NCI-H524 treated with DMSO at 0.1 percent for 48 hours (cell line): Measurements from ENCODE around the gene TRIM28.

Experiments used
- DNase-seq: peaks from one replicate; lab custom pipeline; 2025; lab: John Stamatoyannopoulos, UW

Gene TRIM28

DNA sequence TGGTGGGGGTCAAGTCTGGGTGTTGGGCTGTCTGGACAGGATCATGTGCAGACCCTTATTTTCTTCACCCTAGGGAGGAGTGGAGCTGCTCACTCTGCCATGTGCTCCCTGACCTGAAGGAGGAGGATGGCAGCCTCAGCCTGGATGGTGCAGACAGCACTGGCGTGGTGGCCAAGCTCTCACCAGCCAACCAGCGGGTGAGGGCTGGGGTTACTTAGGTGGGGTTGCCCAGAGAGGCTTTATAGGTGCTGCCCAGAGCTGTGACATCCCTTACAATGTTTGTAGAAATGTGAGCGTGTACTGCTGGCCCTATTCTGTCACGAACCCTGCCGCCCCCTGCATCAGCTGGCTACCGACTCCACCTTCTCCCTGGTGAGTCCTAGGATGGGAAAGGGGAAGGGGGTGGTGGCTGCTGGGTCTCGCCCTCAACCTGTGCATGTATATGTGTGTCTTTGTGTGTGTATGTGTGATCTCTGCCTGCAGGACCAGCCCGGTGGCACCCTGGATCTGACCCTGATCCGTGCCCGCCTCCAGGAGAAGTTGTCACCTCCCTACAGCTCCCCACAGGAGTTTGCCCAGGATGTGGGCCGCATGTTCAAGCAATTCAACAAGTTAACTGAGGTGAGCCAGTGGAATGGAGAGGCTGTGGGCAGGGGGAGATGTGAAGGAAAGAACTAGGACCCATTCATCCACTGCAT lies 5.9 kb downstream of the TRIM28 start:
- no peak for DNase-seq

- no peak for DNase-seq
These were observed 6.7 kb downstream of the TRIM28 start for GRCh38 chr19:58550362-58551122.

DNA sequence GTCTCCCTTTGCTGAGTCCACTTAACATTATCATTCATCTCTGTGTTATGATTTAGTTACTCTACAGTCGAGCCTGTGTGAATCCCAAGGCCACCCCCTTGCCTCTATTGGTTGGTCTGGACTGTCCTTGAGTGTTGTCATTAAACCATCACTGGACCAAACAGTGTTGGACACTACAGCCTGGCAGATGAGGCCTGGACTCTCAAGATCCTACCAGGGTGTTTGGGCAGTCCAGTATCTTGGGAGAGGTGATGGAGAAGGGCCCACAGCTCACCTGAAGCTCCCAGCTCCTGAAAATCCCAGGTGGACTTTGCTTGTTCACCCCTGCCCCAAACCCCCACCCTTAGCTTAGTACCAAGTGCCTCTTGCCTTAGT lies 7.2 kb downstream of the TRIM28 start:
- DNase-seq = no peak

DNA sequence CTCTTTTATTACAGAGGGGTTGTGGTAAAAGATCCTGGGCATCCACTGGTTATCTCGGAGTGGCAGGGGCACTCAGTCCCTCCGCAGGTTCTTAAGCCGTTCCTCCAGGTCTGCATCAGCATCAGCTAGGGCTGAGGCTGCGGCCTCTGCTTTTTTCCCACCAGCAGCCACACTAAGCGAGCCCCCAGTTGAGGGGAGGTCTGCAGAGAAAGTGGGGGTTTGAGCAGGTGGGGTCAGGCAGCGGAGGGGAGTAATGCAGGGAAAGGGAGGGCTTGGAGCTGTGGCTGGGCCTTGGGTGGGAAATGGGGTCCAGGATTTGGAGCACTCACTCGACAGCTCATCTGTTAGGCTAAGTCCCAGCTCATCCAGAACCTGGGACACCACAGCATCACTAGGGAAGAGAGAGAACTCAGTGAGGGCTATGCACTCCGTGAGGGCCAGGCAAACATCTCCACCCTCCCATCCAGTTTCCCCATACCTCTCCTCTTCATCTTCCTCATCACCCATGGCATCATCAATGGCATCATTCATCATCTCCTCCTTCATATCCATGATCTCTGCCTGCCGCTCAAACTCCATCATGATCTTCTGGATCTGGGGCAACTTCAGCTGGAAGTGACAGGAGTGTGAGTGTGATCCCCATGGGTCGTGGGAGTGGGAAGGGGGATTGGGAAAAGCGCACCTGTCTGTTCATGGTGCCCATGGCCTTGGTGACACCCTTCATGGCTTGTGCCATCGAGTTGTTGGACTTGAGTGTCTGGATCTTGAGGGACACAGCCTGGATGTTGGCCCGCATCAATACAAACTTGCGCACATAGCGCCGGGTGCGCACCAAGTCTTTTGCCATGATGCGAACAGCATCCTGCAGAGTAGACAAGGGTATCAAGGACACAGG lies 8.0 kb downstream of the TRIM28 start:
- DNase-seq = no peak

- no peak for DNase-seq
These were observed 8.8 kb downstream of the TRIM28 start for GRCh38 chr19:58552655-58553054.

DNA sequence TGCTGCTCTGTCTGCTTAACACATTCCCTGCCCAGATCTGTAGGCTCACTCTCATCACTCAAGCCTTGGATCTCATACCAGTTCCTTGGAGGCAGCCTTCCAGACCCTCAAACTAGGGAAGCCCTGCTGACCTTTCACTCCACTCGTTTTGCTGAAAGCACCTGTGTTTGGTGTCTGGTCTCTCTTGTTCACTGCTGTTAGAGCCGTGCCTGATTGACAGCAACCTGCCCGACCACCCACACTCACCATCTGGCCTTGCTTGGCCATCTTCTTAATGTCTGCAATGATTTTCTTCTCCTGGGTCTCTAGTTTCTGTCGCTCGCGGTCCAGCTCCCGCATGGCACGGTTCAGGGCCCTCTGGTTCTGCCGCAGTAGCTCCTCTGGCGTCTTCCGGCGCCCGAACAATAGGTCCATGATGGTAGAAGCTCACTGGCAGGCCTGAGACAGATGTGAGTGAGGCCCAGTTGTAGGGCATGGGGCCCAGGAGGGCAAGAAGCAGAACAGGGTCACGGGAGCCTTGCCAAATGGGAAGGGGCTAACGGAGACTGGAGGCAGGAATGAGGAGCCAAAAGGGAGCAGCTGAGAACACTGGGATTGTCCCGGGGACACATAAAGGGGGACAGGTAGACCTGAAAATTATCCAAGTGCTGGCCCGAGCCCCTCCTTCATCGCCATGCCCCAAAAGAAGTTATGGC lies 10.1 kb downstream of the TRIM28 start:
- no peak for DNase-seq

DNA sequence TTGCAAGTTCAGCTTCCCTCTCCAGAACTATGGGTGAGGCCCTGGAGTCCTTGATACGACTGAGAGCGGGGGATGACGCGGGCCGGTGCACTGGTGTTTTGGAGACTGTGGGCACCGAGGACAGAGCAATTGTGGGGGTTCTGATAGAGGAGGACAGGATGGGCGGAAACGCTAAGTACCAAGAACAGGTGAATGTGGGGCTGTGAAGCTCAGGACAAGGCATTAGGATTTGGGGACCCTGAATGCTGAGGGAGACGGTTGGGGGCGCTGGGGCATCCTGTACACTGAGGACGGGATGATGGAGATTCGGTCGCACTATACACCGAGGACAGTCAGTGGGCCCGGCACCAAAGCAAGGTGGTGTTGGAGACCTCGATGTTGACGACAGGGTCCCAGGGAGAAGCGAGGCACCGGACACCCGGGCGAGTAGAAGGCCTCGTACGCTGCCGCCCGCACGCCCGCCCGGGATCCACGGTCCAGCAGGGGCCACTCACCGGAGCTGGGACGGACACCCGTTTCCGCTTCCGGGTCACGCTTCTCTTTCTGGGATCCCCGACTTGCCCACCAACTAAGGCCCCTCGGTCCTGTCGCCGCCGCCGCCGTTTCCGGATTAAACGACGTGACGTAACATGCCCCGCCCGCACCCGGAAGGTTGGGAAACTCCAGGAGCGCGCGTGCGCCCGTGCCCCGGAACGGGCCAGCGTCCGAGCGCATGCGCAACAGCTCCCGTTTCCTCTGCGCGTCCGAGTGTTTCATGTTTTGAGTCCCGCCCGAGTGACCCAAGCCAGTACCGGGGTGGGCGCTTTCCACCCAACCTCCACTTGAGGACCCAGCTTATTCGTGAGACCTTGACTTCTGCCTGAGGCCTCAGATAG lies 10.9 kb downstream of the TRIM28 start, which contains the start of gene CHMP2A:
Gene CHMP2A, minus strand, starts transcription at position 612 of the 875 bp plus-strand sequence. CDS start 893 bp downstream, outside the sequence.
- no peak for DNase-seq

- no peak for DNase-seq
These were observed 11.6 kb downstream of the TRIM28 start for GRCh38 chr19:58555369-58555885.

DNA sequence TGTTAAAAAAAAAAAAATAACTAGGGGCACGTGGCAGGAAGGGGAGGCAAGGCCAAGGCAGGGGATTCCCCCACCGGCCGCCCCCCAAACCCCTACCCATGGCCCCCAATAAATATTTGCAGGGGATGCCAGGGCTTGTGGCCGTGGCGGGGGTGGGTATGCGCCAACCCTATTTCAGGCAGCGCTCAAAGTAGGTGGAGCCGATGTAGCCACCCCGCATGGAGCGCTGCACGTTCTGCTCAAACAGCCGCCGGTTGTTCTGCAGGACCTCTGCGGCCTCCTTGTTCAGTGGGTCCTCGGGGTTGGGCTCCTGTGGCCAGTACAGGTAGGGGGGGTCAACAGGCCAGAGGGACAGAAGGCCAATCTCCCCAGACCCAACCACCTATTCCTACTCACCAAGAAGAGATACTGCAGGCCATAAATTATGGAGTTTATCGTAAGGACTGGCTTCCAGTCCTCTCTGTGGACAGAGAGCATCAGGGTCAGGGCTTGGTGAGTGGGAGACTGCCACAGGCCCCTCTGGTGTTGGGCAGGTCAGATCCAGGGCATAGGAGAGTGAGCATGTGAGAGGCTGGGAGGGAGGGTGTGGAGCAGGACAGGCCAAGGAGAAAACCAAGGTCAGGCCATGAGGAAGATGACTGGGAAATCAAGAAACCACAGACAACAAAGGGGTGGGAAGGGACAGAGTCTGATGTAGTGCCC lies 12.2 kb downstream of the TRIM28 start:
- no peak for DNase-seq

GRCh38 chr19:58556622-58557220 lies 12.9 kb downstream of the TRIM28 start:
- DNase-seq = no peak

- no peak for DNase-seq
These were observed 13.6 kb downstream of the TRIM28 start for GRCh38 chr19:58557221-58558065.

DNA sequence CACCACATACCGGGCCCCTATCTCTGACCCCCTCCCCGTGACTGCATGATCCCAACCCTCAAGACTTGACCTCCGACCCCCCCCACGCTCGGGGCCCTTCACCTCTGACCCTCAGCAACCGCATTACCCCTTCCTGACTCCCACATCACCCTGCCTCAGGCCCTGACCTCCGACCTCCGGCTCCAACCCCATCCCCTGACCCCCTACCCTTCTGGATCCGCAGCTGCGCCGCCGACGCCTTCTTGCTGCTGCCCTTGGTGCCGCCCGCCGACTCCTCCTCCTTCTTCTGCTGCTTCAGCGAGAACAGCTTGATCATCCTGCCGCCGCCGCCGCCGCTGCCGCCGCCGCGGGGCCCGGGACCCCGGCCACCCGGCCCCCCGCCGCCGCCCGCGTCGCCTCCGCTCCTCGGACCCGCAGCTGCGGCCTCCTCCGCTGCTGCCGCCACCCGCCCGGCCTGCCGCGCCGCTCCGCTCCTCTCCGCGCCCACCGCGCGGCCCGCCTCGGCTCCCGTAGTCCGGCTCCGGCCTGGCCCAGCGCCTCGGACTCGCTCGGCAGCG lies 14.3 kb downstream of the TRIM28 start, which contains the start of gene UBE2M:
Gene UBE2M, minus strand, starts transcription at position 546 of the 557 bp plus-strand sequence. Its CDS starts 230 bp downstream, at position 316.
- no peak for DNase-seq

DNA sequence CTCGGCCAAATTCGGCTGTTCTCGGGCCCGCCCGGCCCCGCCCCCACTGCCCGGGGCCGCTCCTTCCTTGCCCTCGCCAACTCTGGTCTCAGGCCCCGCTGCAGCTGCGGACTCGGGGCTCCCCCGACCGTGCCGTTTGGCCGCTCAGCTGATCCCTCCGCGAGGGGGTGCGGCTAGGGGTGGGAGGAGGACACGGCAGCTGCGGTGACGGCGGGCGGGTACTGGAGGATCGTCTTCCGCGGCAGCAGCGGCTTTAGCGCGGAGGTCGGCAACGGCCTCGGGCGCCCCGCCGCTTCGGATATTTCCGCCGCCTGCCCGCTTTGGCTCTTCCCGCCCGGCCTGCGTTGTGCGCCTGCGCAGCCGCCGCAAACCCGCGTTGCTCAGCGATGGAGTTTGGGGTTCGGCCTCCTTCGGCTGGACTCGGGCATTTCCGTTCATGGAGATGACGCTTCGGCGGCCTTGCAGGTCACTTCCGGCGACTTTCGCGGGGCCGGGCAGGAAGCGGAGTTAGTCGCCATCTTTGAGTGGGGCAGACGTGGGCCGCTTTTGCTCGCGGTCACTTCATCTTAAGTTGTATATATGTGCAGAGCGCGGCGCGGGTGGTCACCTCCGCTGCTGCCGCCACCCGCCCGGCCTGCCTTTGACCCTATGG lies 14.9 kb downstream of the TRIM28 start:
- no peak for DNase-seq

- no peak for DNase-seq
These were observed 15.6 kb downstream of the TRIM28 start for GRCh38 chr19:58559275-58560006.

DNA sequence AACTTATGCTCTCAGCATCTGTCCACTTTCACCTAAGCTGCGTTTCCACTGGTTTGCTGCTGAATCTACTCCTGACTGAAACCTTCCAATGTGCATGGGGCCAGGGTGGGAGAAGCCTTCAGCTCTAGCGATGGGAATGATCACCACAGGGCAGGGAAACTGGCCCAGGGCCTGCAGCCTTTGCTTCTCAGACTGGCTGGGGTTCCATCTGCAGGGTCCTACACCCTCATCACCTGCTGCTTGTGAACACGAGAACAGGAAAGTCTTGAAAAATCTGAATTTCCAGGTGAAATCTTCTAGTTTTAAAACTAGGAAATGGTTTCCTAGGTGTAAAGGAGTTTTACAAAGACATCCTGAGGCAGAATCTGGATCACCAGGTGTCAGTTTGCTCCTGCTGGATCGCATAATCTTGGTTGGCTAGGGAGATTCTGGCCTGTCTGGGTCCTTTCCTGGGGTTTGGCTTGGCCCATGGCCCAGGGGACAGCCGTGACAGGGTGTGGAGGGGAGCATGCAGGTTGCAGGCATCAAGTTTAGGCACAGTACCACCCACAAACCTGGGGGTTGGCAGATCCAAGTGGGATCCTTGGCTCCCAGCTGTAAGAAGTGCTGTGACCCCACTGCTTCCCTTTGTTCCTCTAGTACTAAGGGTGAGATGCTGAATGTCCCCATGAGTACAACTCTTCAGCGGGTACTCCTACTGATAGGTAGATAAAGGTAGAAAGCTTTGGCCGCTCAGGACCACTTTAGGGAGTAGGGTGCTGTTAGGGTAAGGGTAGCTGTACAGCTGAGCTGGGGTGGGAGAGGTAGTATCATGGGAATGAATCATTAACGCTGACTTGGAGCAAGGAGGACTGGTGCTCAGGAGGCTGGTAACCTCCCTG lies 16.4 kb downstream of the TRIM28 start:
- no peak for DNase-seq

DNA sequence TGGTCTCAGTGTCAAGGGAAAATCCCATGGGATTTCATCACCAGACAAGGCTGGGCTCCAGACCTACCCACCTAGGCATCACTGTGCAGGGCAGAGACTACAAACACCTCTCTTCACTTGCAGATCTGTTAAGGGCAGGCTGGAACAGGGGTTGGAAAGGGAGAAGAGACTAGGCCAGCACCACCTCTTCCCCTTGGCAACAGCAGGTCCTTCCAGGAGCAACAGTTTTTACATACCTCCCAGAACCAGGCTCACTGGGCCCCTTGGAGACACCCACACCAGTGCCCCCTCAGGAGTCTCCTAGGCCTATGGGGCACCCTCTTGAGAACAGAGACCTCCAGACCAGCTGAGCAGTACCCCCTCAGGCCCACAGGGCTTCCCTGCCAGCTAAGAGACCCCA lies 17.1 kb downstream of the TRIM28 start:
- no peak for DNase-seq
